ENCODE measurements around the gene ZDHHC3. TPM values are rescaled to one million over a fixed set of nuclear protein-coding genes. Genes with fewer than 3 reads are reported as not detected.

ZDHHC3 gene
- total and polyA plus RNA-seq, 12 donors = 19.0 to 52.2 (median 42.2) TPM

GRCh38 chr3:44961888-44962287, 14.1 kb downstream of the ZDHHC3 start:
- DNase-seq (no peak), ATAC-seq (no peak)
- Histone ChIP-seq H3K27ac (no peak overlapping the region), H3K4me1 (peaks cover 0 to 50% (median 30%) of the 10 kb centered on the region in 9 donors), H3K9me3 (no peaks in the 10 kb centered on the region), H3K36me3 (peaks cover 0 to 28% (median 9%) of the 10 kb centered on the region in 9 donors), H3K4me3 (no peak overlapping the region), H3K27me3 (no peaks in the 10 kb centered on the region)
- no peak for TF ChIP-seq CTCF (IDR thresholded peaks at IDR 0.05)
- intact Hi-C loops (cut with DNase I) = no loop called here
- WGBS, 2 donors = 71% methylated on average over 3 of the region's 3 CpGs

- no peak for DNase-seq
- no peaks in the 10 kb centered on the region for H3K9me3 ChIP-seq
- peaks cover 0 to 51% (median 30%) of the 10 kb centered on the region in 9 donors for H3K4me1 ChIP-seq
- intact Hi-C loops (cut with DNase I) = no loop called here
- WGBS, 2 donors = 96 to 97% methylated on average over 3 of the region's 3 CpGs
- no peak overlapping the region for H3K27ac ChIP-seq
- ATAC-seq = no peak
- no peak for TF ChIP-seq CTCF (IDR thresholded peaks at IDR 0.05)
- H3K27me3 ChIP-seq = no peaks in the 10 kb centered on the region
- peaks cover 0 to 39% (median 9%) of the 10 kb centered on the region in 9 donors for H3K36me3 ChIP-seq
- H3K4me3 ChIP-seq = no peak overlapping the region
These were observed 15.5 kb downstream of the ZDHHC3 start for GRCh38 chr3:44960387-44961026.

GRCh38 chr3:44958386-44958785, 17.6 kb downstream of the ZDHHC3 start:
- Histone ChIP-seq H3K36me3 (peaks cover 0 to 52% (median 9%) of the 10 kb centered on the region in 9 donors), H3K9me3 (no peaks in the 10 kb centered on the region), H3K27me3 (no peaks in the 10 kb centered on the region), H3K4me1 (peaks cover 0 to 54% (median 24%) of the 10 kb centered on the region in 9 donors), H3K4me3 (no peak overlapping the region), H3K27ac (no peak overlapping the region)
- DNase-seq = no peak
- no peak for TF ChIP-seq CTCF (IDR thresholded peaks at IDR 0.05)
- WGBS, 2 donors = 91 to 92% methylated on average over 7 of the region's 7 CpGs
- intact Hi-C loops (cut with DNase I) = no loop called here
- no peak for ATAC-seq

- no peak for DNase-seq
- Histone ChIP-seq H3K27ac (no peak overlapping the region), H3K9me3 (no peaks in the 10 kb centered on the region), H3K36me3 (peaks cover 0 to 56% (median 9%) of the 10 kb centered on the region in 9 donors), H3K4me1 (peaks cover 0 to 51% (median 20%) of the 10 kb centered on the region in 9 donors), H3K27me3 (no peaks in the 10 kb centered on the region), H3K4me3 (no peak overlapping the region)
- no peak for TF ChIP-seq CTCF (IDR thresholded peaks at IDR 0.05)
- 93 to 97% methylated on average over 4 of the region's 4 CpGs for WGBS, 2 donors
- intact Hi-C loops (cut with DNase I) = no loop called here
- no peak for ATAC-seq
These were observed 18.0 kb downstream of the ZDHHC3 start for GRCh38 chr3:44957986-44958385.

Measured in heart right ventricle (tissue), 16 donors.